Ovary (tissue), 9 donors: ENCODE results near the gene PSPC1. TPM values are rescaled to one million over a fixed set of nuclear protein-coding genes. Genes with fewer than 3 reads are reported as not detected.

ENCODE experiments used
- DNase-seq, 5 donors: peaks; one replicate each; pipeline ENCODE4 v3.0.0-alpha.2; 2019 to 2020
- H3K27ac ChIP-seq, 2 donors: fragments of 200-600 bp; one replicate each; pipeline versions ENCODE4 v1.5.1 to v1.8.0; 2019 to 2022
- H3K27me3 ChIP-seq: fragments of 200-600 bp; one replicate; pipeline ENCODE4 v1.8.0; 2022
- H3K36me3 ChIP-seq: fragments of 200-600 bp; sonication (generic); one replicate; pipeline ENCODE4 v1.5.1; 2019
- H3K4me1 ChIP-seq: one replicate; pipeline ENCODE4 v1.8.1; 2013; ENCODE audit warnings: mild to moderate bottlenecking, moderate library complexity; ENCODE audit not compliant: insufficient read depth
- H3K4me3 ChIP-seq: fragments of 200-600 bp; sonication (generic); one replicate; pipeline ENCODE4 v1.5.1; 2017
- H3K9me3 ChIP-seq, 2 donors: fragments of 200-600 bp in 1 of 2; sonication (generic) in 1 of 2; one replicate each; pipeline versions ENCODE4 v1.5.1 to v1.8.1; 2013 to 2019; ENCODE audit warnings: mild to moderate bottlenecking in 1 of 2, moderate library complexity in 1 of 2
- CTCF ChIP-seq, 3 donors: fragments of 450-650 bp in 2 of 3; fragments of 200-600 bp in 1 of 3; IDR thresholded peaks; one replicate each; pipeline versions ENCODE4 v1.5.1 to v1.8.0; 2016 to 2022; ENCODE audit warnings: antibody characterized with exemption in 3 of 3, mild to moderate bottlenecking in 1 of 3
- EP300 ChIP-seq: sonication (generic); formaldehyde crosslinking; IDR thresholded peaks from one replicate; pipeline ENCODE4 v1.6.1; 2017; ENCODE audit warnings: antibody characterized with exemption
- POLR2A ChIP-seq: fragments of 450-650 bp; IDR thresholded peaks from one replicate; pipeline ENCODE4 v1.6.1; 2017; ENCODE audit warnings: antibody characterized with exemption, mild to moderate bottlenecking, moderate library complexity
- WGBS, 3 donors: extraction: QIAGEN DNeasy Blood & Tissue Kit in 1 of 3; methylation state at CpG; one replicate each; pipeline versions ENCODE4 v1.1.5 to v1.1.7; 2013 to 2017; 5-methylcytosine and 5-hydroxymethylcytosine counted together
- intact Hi-C, 4 donors: fragments of 100-400 bp; cut with DNase I; formaldehyde crosslinking; loops; one replicate each; pipeline versions ENCODE4 v1.11.0 to v1.15.1; 2022 to 2023
- polyA plus RNA-seq, 2 donors: library from polyadenylated mRNA; stranded (reverse); fragments of 200-250 nt in 1 of 2; fragments of 350-450 nt in 1 of 2; fragmentation: Illumina TruSeq in 1 of 2; extraction: RNeasy Lipid Tissue Mini Kit (QIAGEN cat#74804) in 1 of 2; gene quantifications; one replicate each; pipeline ENCODE4 v1.2.3, GENCODE V29; 2013 to 2014
- total RNA-seq, 7 donors: library from RNA; depleted of rRNA in 2 of 7; stranded (reverse); fragments of >200 nt in 2 of 7; fragmentation: NEBNext Ultra II Directional in 3 of 7; extraction: Animal tissue kit (Norgen Biotek cat#: 25700) in 3 of 7; gene quantifications; one replicate each; pipeline versions ENCODE4 v1.1.0 to v1.2.4, GENCODE V29; 2016 to 2023
- donor health status: DM: no; HTN: no; CAD: no; lungs with moderate emphysema.
- donor health status: DM: no; HTN: no; CAD: no.
- donor health status: Bipolar disorder and iron deficiency.
- donor health status: DM: yes; HTN: yes; CAD: no.
- donor health status: DM: no; HTN: no; CAD: no.
- donor health status: DM: yes; HTN: yes; CAD: no.

The PSPC1 gene
- total and polyA plus RNA-seq, 9 donors = 34.7 to 74.0 (median 49.1) TPM

- no peak overlapping the region for H3K4me3 ChIP-seq
- no peaks in the 10 kb centered on the region for H3K9me3 ChIP-seq
- TF ChIP-seq EP300 = no peak
- TF ChIP-seq POLR2A = no peak
- no peak for TF ChIP-seq CTCF (IDR thresholded peaks at IDR 0.05)
- H3K36me3 ChIP-seq = no peaks in the 10 kb centered on the region
- H3K27me3 ChIP-seq = no peaks in the 10 kb centered on the region
- H3K27ac ChIP-seq = no peak overlapping the region
- DNase-seq = no peak
- peaks cover 14% of the 10 kb centered on the region for H3K4me1 ChIP-seq
- 85 to 90% (median 89%) methylated on average over 2 of the region's 2 CpGs for WGBS, 3 donors
- intact Hi-C loops = no loop called here
Measured at GRCh38 chr13:19769854-19770253, 12.9 kb downstream of the PSPC1 start.

- H3K4me1 ChIP-seq = peaks cover 14% of the 10 kb centered on the region
- no peaks in the 10 kb centered on the region for H3K9me3 ChIP-seq
Measured at GRCh38 chr13:19767966-19768365, 14.8 kb downstream of the PSPC1 start.

DNA sequence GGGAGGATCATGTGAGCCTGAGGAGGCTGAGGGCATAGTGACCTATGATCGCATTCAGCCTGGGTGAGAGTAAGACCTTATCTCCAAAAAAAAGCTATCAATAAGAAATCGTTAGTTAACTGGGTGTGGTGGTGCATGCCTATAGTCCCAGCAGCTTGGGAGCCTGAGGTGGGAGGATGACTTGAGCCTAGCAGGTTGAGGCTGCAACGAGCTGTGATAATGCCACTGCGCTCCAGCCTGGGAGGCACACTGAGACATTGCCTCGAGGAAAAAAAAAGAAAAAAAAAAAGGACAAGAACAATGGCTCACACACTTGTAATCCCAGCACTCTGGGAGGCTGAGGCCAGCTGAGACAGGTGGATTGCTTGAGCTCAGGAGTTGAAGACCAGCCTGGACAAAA is 16.2 kb downstream of the PSPC1 start:
- intact Hi-C loops = no loop called here
- Histone ChIP-seq H3K36me3 (no peaks in the 10 kb centered on the region), H3K27me3 (no peaks in the 10 kb centered on the region), H3K9me3 (no peaks in the 10 kb centered on the region), H3K4me3 (no peak overlapping the region), H3K4me1 (peaks cover 7% of the 10 kb centered on the region), H3K27ac (no peak overlapping the region)
- WGBS, 3 donors = 48 to 53% (median 49%) methylated on average over 5 of the region's 5 CpGs
- TF ChIP-seq CTCF (IDR thresholded peaks at IDR 0.05) (no peak), EP300 (no peak), POLR2A (no peak)
- DNase-seq = no peak

More at GRCh38 chr13:19767966-19768365, 14.8 kb downstream of the PSPC1 start:
- TF ChIP-seq EP300 (no peak), POLR2A (no peak), CTCF (IDR thresholded peaks at IDR 0.05) (no peak)
- Histone ChIP-seq H3K36me3 (no peaks in the 10 kb centered on the region), H3K27me3 (no peaks in the 10 kb centered on the region), H3K4me3 (no peak overlapping the region), H3K27ac (no peak overlapping the region)
- intact Hi-C loops = no loop called here
- DNase-seq = no peak
- WGBS, 3 donors = 49 to 70% (median 60%) methylated on average over 2 of the region's 2 CpGs

GRCh38 chr13:19764237-19764636 is 18.5 kb downstream of the PSPC1 start:
- H3K27ac ChIP-seq = no peak overlapping the region
- no peaks in the 10 kb centered on the region for H3K9me3 ChIP-seq
- intact Hi-C loops = no loop called here
- H3K27me3 ChIP-seq = no peaks in the 10 kb centered on the region
- 90 to 93% (median 90%) methylated on average over 2 of the region's 2 CpGs for WGBS, 3 donors
- DNase-seq = no peak
- H3K36me3 ChIP-seq = no peaks in the 10 kb centered on the region
- no peak for TF ChIP-seq POLR2A
- TF ChIP-seq EP300 = no peak
- no peak for TF ChIP-seq CTCF (IDR thresholded peaks at IDR 0.05)
- H3K4me1 ChIP-seq = peaks cover 7% of the 10 kb centered on the region
- no peak overlapping the region for H3K4me3 ChIP-seq

- Histone ChIP-seq H3K4me3 (no peak overlapping the region), H3K36me3 (no peaks in the 10 kb centered on the region), H3K27ac (no peak overlapping the region), H3K4me1 (peaks cover 7% of the 10 kb centered on the region), H3K27me3 (no peaks in the 10 kb centered on the region), H3K9me3 (no peaks in the 10 kb centered on the region)
- WGBS, 3 donors = 91 to 96% (median 91%) methylated on average over 10 of the region's 10 CpGs
- no peak for DNase-seq
- TF ChIP-seq POLR2A (no peak), EP300 (no peak), CTCF (IDR thresholded peaks at IDR 0.05) (no peak)
- intact Hi-C loops = no loop called here
Measured at GRCh38 chr13:19763618-19764017, 19.1 kb downstream of the PSPC1 start.
